ENCODE data around the gene FAM170A.

FAM170A gene, protein sequence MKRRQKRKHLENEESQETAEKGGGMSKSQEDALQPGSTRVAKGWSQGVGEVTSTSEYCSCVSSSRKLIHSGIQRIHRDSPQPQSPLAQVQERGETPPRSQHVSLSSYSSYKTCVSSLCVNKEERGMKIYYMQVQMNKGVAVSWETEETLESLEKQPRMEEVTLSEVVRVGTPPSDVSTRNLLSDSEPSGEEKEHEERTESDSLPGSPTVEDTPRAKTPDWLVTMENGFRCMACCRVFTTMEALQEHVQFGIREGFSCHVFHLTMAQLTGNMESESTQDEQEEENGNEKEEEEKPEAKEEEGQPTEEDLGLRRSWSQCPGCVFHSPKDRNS

DNA sequence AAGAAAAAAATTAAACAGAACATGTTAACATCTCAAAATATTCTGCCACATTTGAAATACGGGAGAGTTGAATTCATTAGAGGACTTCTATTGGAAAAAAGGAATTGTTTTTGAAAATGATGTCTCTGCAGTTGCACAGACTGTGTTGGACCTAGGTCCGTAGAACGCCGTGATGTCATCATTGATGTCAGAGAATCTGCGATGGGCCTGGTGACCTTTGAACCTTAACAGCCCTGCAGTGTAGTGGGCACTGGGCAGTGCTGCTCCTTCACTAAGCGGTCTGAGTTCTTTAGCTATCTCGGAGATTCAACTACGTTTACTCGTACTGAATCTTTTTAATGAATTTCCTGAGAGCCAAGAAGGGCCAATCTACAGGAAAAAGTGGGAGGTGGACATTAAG lies at the start of gene FAM170A:
FAM170A (plus strand) TSS at position 220 of the 400 bp plus-strand sequence. CDS start 211 bp downstream, outside the sequence.
- DNase-seq: no peak

DNA sequence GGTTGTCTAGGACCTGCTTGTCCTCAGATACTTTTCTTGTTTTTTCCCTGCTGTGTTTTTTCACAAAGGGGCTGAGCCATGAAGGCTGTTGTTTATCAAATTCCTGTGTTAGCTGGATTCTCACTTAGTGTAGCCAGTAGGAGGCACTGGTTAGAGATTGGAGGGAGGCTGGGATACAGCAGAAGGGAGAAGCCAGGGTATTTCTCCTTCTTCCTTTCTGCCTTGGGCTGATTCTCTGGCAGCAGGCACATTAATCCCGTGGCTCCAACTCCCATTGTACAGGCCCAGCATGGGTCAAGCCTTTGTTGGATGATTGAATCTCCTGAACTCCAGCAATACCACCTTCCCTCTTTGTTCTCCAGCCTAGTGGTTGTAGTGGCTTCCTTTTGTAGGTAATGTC lies 46.4 kb upstream of the FAM170A start:
- no peak for DNase-seq

DNA sequence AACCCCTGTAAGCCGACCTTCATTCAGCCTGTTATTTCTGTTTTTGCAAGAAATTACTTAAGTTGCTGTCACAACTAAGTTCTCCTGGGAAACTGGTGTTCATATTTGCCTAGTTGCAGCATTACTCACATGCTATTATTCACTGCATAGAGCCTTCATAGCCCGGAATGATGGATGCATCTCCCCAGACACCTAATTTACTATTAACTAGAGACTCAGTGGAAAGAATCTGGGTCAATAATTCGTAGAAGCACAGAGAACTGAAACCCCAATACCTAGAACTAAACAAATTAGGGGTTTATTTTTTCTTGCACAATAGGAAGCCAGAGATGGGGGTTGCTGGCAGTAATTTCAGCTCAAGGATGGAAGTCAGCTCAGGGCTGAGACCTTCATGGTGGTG lies 45.7 kb upstream of the FAM170A start:
- DNase-seq: no peak

DNA sequence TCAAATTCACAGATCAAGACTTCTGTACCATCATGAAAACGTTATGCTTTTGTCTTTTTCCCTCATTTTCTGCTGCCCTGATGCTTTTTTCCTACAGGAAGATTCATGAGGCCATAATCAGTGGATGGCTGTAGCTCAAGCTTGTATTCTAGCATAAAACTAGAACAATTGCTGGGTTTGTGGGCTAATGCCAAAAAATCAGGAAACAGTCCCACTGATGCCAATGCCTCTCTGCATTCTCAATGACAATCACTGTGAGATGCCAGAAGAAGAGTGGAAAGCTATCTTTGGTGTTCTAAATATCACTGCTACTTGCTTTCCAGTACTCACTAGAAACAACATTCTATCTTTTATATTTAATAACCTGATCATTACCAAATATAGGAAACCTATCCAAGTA lies 33.3 kb upstream of the FAM170A start:
- no peak for DNase-seq

DNA sequence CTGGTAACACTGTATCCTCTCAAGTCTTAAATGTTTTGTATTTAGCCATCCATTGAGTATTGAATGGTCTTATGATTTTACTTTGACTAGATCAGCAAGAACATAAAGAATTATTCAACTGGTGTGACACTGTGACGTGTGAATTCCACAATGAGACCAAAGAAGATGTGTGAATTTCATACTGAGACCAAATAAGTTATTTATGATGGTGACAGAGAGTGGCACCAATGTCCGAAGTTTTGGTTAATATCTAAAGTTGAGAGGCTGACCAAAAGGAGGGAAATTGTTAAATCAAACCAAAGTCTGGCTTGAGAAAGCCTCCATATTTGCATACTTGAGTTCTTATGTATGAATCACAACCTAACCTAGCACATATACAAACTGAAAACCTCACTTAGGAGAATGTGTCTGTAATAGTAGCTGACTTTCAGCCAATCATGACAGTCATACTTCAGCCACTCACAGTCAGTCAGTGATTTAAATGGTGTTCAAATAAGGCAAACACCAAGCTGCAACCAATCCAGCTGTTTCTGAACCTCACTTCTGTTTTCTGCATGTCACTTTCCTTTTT lies 31.5 kb upstream of the FAM170A start:
- DNase-seq: no peak

DNA sequence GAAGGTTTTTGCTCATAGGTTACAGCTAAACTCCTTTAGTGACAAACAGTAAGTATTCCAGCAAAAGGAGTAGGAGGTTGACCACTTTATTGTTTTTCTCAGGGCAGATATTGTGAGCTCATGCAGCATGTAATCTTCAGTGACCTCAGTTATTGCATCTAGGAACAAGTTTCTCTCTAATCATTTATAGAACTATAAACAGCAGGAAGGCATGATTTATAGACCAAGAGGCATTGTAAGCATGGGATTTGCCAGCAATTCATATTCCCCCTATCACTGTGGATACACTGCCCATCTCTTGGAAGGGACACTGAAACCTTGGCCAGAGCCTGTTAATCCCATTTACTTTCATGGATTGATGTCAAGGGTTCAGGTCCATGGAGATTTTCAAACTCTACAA lies 15.4 kb upstream of the FAM170A start:
- no peak for DNase-seq

DNA sequence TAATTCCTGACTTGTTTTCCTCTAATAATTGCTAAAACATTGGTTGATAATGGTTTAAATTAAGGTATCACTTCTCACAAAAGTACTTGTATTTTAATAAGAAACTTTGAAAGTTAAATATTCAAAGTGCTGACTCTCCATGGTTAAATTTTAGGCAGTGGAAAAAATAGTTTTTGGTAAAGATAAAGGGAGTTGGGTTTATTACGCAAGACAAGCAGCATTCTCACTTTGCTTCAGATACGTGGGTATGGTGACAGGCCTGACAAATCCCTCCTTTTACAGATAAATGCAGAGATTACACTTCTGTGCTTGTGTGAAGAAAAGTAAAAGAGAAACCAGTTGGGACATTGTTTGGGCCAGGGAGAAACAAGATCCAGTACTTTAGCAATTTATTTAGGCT lies 14.5 kb upstream of the FAM170A start:
- no peak for DNase-seq

DNA sequence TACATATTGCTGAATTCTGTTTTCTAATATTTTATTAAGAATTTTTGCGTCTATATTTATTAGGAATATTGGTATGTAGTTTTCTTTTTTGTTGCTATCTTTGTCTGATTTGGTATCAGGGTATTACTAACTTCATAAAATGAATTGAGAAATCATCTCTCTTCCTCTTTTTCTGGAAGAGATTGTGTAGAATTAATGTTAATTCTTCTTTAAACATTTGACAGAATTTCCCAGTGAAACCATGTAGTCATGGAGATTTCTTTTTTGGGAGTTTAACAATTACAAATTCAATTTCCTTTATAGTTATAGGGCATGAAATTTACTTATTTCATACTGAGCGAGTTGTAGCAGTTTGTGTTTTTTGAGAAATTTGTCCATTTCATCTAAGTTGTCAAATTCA lies 3.3 kb upstream of the FAM170A start:
- DNase-seq: no peak

DNA sequence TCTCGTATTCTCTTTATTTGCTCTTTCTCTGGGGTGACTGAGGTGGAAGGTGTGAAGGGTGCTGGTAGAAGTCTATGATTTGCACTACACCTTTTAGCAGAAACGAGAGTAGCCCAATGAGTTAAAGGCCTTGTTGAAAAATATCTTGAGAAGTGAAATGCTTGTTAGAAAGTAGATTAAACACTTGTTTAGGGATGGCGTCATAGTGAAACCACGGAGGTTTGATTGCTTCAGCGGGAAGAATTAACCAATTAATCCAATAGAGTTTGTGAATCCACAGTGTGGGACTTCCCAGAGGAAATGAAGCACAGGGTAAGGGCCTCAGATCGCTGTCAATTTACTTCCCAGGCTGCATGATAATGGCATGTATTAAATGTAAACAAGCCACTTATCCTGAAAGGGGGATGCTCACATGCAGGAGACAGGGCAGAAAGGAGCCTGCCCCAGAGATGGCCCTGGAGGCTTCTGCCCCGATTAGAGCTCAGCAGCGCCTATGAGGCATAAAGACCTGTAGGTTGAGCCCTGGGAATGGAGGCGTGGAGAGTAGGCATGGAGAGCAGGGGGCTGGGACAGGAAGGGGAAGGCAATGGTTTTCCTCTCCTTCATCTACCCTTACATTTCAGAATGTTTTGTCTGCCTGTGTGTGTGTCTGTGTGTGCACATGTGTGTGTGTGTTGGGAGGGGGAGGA lies 1.5 kb downstream of the FAM170A start:
- DNase-seq: no peak

DNA sequence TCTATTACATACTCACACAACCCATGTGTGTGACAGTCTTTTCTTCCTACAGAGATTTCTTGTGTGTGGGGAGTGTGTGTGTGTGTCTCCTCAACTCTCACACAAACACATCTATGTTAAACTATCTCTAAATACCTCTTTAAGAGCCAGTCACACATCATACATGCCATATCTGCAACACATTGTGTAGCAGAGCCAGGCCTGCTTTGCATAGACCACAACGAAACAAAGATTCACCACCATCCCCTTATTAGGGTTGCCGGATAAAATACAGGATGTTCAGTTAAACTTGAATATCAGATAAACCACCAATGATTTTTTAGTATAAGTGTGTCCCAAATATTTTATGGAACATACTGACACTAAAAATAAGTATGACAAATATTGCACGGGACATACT lies 2.3 kb downstream of the FAM170A start:
- DNase-seq: no peak

DNA sequence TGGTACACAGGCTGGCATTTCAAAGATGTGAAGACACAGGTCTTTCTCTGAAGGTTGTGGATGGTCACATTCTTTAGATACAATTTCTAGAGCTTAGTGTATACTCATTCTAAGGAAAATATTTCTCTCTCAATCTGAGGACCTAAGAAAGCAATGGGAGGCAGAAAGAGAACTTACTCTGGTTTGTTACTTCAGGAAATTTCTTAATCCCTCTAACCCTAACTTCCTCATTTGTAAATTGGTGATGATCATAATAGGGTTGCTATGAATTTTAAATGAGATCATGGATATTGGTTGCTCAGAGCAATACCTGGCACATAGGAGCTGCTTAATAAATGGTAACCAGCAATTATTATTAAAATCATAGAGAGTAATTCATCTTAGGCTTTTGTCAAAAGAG lies 22.1 kb downstream of the FAM170A start:
- DNase-seq: no peak

DNA sequence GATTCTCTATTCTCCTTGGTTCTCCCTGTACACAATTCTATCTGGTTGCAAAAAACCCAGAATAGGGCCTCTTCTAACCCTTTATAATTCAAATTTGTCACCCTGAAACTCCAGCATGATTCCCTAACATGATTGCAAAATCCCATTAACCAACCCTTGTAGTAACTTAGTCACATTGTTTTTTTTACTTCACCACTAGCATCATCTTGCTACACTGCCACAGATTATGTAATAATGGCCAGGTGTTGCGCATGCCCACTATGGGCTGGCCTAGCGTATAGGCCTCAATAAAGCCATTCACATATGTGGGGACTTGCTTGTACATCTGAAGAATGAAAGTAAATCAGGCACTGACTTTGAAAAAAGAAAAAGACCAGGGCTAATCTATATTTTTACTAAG lies 25.7 kb downstream of the FAM170A start:
- no peak for DNase-seq

DNA sequence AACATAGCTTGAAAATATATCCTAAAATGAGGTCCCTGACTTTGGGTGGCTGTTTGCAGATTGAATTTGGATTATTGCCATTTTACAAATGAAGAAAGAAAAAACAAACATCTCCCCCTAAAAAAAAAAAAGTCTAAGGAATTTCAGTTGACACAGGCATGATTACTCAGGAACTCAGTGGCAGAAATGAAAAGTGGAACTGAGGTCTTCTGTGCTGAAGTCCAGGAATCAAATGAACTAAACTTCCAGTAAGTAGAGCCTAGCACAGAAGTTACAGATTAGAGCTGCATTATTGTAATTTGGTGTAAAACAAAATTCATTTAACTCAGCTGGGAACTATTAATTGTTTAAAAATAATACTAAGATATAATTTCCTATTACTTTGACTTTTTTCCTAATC lies 26.7 kb downstream of the FAM170A start:
- no peak for DNase-seq

DNA sequence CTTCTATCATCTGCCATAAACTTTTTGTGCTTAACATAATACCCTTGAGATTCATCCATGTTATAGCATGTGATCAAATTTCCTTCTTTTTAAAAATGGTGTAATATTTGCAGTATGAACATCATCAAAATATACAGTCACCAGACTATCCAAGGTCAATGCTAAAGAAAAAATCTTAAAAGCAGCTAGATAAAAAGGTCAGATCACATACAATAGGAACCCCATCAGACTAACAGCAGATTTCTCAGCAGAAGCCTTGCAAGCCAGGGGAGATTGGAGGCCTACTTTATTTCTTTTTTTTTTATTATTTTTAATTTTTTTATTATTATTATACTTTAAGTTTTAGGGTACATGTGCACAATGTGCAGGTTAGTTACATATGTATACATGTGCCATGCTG lies 37.2 kb downstream of the FAM170A start:
- no peak for DNase-seq

DNA sequence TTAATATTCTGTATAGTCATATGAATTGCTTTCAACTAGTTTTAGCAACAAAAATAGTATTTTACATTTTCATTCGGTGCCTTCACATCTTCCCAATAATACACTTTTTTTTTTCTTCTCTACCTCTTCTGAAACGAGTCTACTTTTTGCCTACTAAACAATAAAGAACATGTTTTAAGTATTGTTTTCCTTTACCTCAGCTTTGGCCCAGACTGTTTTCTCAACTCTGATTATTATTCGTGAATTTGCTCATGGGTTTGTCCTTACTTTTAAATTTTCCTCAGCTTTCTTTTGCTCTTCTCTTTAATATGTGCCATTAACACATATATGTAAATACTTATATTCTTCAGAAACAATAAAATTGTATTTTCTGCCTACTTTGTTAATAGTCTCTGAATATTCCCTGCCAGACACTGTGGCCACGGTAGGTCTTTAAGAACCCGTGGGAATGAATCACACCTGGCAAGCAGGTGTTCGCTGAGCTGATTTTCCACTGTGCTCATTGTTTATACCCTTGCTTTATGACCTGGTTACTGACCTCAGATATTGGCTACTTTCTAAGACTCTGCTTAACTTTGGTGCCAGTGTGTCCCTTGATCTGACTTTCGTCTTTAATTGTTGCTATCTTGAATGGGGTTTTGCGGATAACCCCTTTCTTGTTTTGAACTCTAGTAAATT lies 49.1 kb downstream of the FAM170A start:
- no peak for DNase-seq

DNA sequence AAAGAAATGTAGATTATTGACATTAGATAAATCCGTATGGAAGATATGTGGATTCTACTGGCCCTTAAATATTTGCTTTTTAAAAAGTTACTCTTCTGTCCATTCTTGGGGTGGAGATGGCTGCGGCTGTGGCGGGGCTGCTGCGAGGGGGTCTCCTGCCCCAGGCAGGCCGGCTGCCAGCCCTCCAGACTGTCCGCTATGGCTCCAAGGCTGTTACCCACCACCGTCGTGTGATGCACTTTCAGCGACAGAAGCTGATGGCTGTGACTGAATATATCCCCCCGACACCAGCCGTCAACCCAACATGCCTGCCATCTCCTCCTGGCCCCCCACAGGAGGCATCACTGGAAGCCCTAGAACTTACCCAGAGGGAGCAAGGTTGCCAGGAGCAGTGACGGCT lies 50.7 kb downstream of the FAM170A start:
- DNase-seq: no peak

DNA sequence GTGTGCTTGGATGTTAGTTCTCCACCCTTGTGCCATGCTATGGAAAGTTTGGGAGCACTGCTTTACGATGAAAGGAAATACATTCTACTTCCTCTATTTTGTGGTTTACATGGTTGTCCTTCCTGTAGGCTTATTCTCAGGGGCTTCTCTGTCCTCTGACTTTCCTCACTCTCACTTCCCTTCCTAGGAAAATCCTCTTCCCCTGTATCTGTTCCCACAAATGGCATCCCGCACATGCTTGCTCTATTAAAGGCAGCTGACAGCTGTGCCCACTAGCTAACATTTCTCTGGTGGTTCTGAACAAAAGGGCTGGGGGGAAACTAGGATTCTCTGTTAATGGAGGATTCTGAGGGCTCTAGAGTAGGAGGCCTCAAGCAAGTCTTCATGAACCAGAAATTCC lies 52.4 kb downstream of the FAM170A start:
- no peak for DNase-seq

DNA sequence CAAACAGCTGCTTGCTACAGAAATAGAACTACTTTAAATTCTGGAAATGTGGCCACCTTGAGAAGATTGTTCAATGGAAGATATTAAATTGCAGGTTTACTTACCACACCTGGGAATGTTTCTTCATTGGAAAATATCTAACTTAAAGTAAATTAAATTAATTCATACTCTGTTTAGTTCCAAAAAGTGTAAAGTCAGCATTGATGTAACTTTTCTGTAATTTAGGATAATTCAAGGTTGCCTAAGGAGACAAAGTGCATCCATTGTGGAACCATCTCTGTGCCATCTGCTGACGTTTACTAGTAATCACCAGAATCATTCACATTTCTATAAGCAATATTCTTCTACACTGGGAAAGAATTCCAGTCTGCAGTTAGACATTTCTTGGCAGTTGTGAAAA lies 53.0 kb downstream of the FAM170A start:
- DNase-seq: no peak

Data from activated CD4-positive, alpha-beta T cell treated with anti-CD3 and anti-CD28 coated beads for 4 hours (primary cell).